Activated CD4-positive, alpha-beta memory T cell treated with anti-CD3 and anti-CD28 coated beads, Interleukin-2, amount 10 ng/mL, durations not matched to agents 7 days and 5 days (primary cell): ENCODE results near the gene AREL1. TPM values are rescaled to one million over a fixed set of nuclear protein-coding genes. Genes with fewer than 3 reads are reported as not detected.

ENCODE experiments used
- CTCF ChIA-PET: fragments of 350-600 bp; sonication (Branson Sonifier 250); formaldehyde crosslinking; loops from one replicate; lab custom pipeline; 2021; ENCODE audit warnings: antibody characterized with exemption, inconsistent platforms; lab: Charles Lee
- POLR2A ChIA-PET: fragments of 350-600 bp; sonication (Branson Sonifier 250); formaldehyde crosslinking; loops from one replicate; lab custom pipeline; 2021; ENCODE audit warnings: antibody characterized with exemption; lab: Charles Lee
- DNase-seq: peaks from one replicate; pipeline ENCODE4 v3.0.0-alpha.2; 2020
- H3K27ac Mint-ChIP-seq: one replicate; pipeline ENCODE4 v1.8.0; 2021; ENCODE audit warnings: mild to moderate bottlenecking, mixed read lengths
- H3K27me3 Mint-ChIP-seq: one replicate; pipeline ENCODE4 v1.8.0; 2021; ENCODE audit warnings: mixed read lengths
- H3K36me3 Mint-ChIP-seq: one replicate; pipeline ENCODE4 v1.8.0; 2021; ENCODE audit warnings: low read depth, mixed read lengths
- H3K4me1 Mint-ChIP-seq: one replicate; pipeline ENCODE4 v1.8.0; 2021; ENCODE audit warnings: mixed read lengths
- H3K4me3 Mint-ChIP-seq: one replicate; pipeline ENCODE4 v1.8.0; 2021; ENCODE audit warnings: mild to moderate bottlenecking, mixed read lengths
- H3K9me3 Mint-ChIP-seq: one replicate; pipeline ENCODE4 v1.8.0; 2021; ENCODE audit warnings: mixed read lengths
- total RNA-seq, 2 experiments: library from RNA; stranded (reverse); gene quantifications; one replicate each; pipeline ENCODE4 v1.2.3, GENCODE V29; 2021

Gene AREL1
- total RNA-seq, 2 experiments from 2014 or later, result 42.4 to 43.1 TPM

GRCh38 chr14:74637178-74637550 lies 75.7 kb downstream of the AREL1 start:
- POLR2A ChIA-PET, result no interaction called here
- DNase-seq, result no peak
- Mint-ChIP-seq H3K4me1 (no peaks in the 10 kb centered on the region), H3K9me3 (no peaks in the 10 kb centered on the region), H3K36me3 (no peaks in the 10 kb centered on the region), H3K27me3 (peaks cover 30% of the 10 kb centered on the region), H3K4me3 (no peak overlapping the region), H3K27ac (no peak overlapping the region)
- CTCF ChIA-PET, result interaction anchor here (0.8 kb wide), 1 partner anchor 14 kb away, joined by 3 read pairs; no protein-coding TSS in a partner anchor

GRCh38 chr14:74636424-74637177 lies 76.3 kb downstream of the AREL1 start:
- Mint-ChIP-seq H3K4me1 (no peaks in the 10 kb centered on the region), H3K27me3 (peaks cover 29% of the 10 kb centered on the region), H3K4me3 (no peak overlapping the region), H3K9me3 (no peaks in the 10 kb centered on the region), H3K36me3 (no peaks in the 10 kb centered on the region), H3K27ac (no peak overlapping the region)
- CTCF ChIA-PET, result interaction anchor here (0.8 kb wide), 1 partner anchor 13 kb away, joined by 3 read pairs; no protein-coding TSS in a partner anchor
- DNase-seq, result no peak
- POLR2A ChIA-PET, result interaction anchor here (0.8 kb wide), 1 partner anchor 8 kb away, joined by 3 read pairs; no protein-coding TSS in a partner anchor

- POLR2A ChIA-PET, result interaction anchor here (0.8 to 2.2 kb wide), 2 partner anchors 9 to 18 kb away, joined by 3 to 6 read pairs; no protein-coding TSS in a partner anchor
- Mint-ChIP-seq H3K4me1 (no peaks in the 10 kb centered on the region), H3K4me3 (no peak overlapping the region), H3K9me3 (no peaks in the 10 kb centered on the region), H3K27ac (no peak overlapping the region), H3K27me3 (peaks cover 27% of the 10 kb centered on the region), H3K36me3 (no peaks in the 10 kb centered on the region)
- no peak for DNase-seq
- CTCF ChIA-PET, result no interaction called here
These were observed 77.0 kb downstream of the AREL1 start for GRCh38 chr14:74635847-74636246.

- Mint-ChIP-seq H3K36me3 (no peaks in the 10 kb centered on the region), H3K27me3 (peaks cover 29% of the 10 kb centered on the region), H3K4me3 (no peak overlapping the region), H3K27ac (no peak overlapping the region), H3K4me1 (no peaks in the 10 kb centered on the region), H3K9me3 (no peaks in the 10 kb centered on the region)
- ChIA-PET POLR2A (interaction anchor here (0.8 to 2.2 kb wide), 2 partner anchors 13 to 17 kb away, joined by 3 to 6 read pairs; no protein-coding TSS in a partner anchor), CTCF (interaction anchor here (1.2 to 1.4 kb wide), 2 partner anchors 22 to 26 kb away, joined by 3 to 5 read pairs; no protein-coding TSS in a partner anchor)
- no peak for DNase-seq
These were observed 77.9 kb downstream of the AREL1 start for GRCh38 chr14:74634964-74635363.

GRCh38 chr14:74634481-74634880 lies 78.4 kb downstream of the AREL1 start:
- Mint-ChIP-seq H3K4me3 (no peak overlapping the region), H3K27ac (no peak overlapping the region), H3K36me3 (no peaks in the 10 kb centered on the region), H3K4me1 (no peaks in the 10 kb centered on the region), H3K27me3 (peaks cover 33% of the 10 kb centered on the region), H3K9me3 (no peaks in the 10 kb centered on the region)
- CTCF ChIA-PET, result interaction anchor here (1.2 to 1.4 kb wide), 2 partner anchors 22 to 26 kb away, joined by 3 to 5 read pairs; no protein-coding TSS in a partner anchor
- no peak for DNase-seq
- POLR2A ChIA-PET, result interaction anchor here (0.8 to 2.2 kb wide), 2 partner anchors 13 to 16 kb away, joined by 3 to 6 read pairs; no protein-coding TSS in a partner anchor

GRCh38 chr14:74630881-74631690 lies 81.8 kb downstream of the AREL1 start:
- H3K27me3 Mint-ChIP-seq, result peaks cover 32% of the 10 kb centered on the region
- H3K4me1 Mint-ChIP-seq, result peaks cover 2% of the 10 kb centered on the region
- ChIA-PET POLR2A (interaction anchor here (1.0 to 1.2 kb wide), 2 partner anchors 10 to 11 kb away, joined by 3 to 4 read pairs; no protein-coding TSS in a partner anchor), CTCF (interaction anchor here (1.1 kb wide), 1 partner anchor 132 kb away, joined by 3 read pairs; the partner anchor contains the start of gene YLPM1)
- no peaks in the 10 kb centered on the region for H3K36me3 Mint-ChIP-seq
- DNase-seq, result no peak
- H3K27ac Mint-ChIP-seq, result no peak overlapping the region
- H3K4me3 Mint-ChIP-seq, result no peak overlapping the region
- no peaks in the 10 kb centered on the region for H3K9me3 Mint-ChIP-seq

GRCh38 chr14:74628418-74628817 lies 84.5 kb downstream of the AREL1 start:
- ChIA-PET CTCF (interaction anchor here (0.6 to 1.7 kb wide), 5 partner anchors 10 to 251 kb away, joined by 3 to 8 read pairs (median 3); partner anchors contain the start of gene LTBP2), POLR2A (interaction anchor here (1.1 kb wide), 1 partner anchor 10 kb away, joined by 6 read pairs; no protein-coding TSS in a partner anchor)
- no peaks in the 10 kb centered on the region for H3K36me3 Mint-ChIP-seq

GRCh38 chr14:74627076-74627475 lies 85.8 kb downstream of the AREL1 start:
- CTCF ChIA-PET, result interaction anchor here (1.1 kb wide), 1 partner anchor 18 kb away, joined by 3 read pairs; no protein-coding TSS in a partner anchor
- no peak overlapping the region for H3K4me3 Mint-ChIP-seq

More at GRCh38 chr14:74628418-74628817, 84.5 kb downstream of the AREL1 start:
- Mint-ChIP-seq H3K9me3 (no peaks in the 10 kb centered on the region), H3K27me3 (peaks cover 30% of the 10 kb centered on the region), H3K27ac (no peak overlapping the region), H3K4me1 (peaks cover 2% of the 10 kb centered on the region), H3K4me3 (no peak overlapping the region)
- DNase-seq, result no peak

GRCh38 chr14:74622257-74622656 lies 90.6 kb downstream of the AREL1 start:
- no peak for DNase-seq
- ChIA-PET CTCF (interaction anchor here (3.6 kb wide), 1 partner anchor 10 kb away, joined by 15 read pairs; the partner anchor contains the start of gene LTBP2), POLR2A (interaction anchor here (0.8 to 1.2 kb wide), 2 partner anchors 12 to 13 kb away, joined by 3 read pairs; no protein-coding TSS in a partner anchor)
- H3K27me3 Mint-ChIP-seq, result peaks cover 50% of the 10 kb centered on the region
- peaks cover 2% of the 10 kb centered on the region for H3K36me3 Mint-ChIP-seq
- no peak overlapping the region for H3K27ac Mint-ChIP-seq
- H3K9me3 Mint-ChIP-seq, result no peaks in the 10 kb centered on the region
- H3K4me1 Mint-ChIP-seq, result peaks cover 48% of the 10 kb centered on the region
- no peak overlapping the region for H3K4me3 Mint-ChIP-seq

More at GRCh38 chr14:74627076-74627475, 85.8 kb downstream of the AREL1 start:
- POLR2A ChIA-PET, result no interaction called here
- H3K27ac Mint-ChIP-seq, result no peak overlapping the region
- H3K36me3 Mint-ChIP-seq, result no peaks in the 10 kb centered on the region
- no peaks in the 10 kb centered on the region for H3K9me3 Mint-ChIP-seq
- H3K4me1 Mint-ChIP-seq, result peaks cover 3% of the 10 kb centered on the region
- no peak for DNase-seq
- peaks cover 34% of the 10 kb centered on the region for H3K27me3 Mint-ChIP-seq

GRCh38 chr14:74621556-74621955 lies 91.3 kb downstream of the AREL1 start:
- ChIA-PET CTCF (interaction anchor here (0.9 to 3.6 kb wide), 2 partner anchors 9 to 13 kb away, joined by 3 to 15 read pairs; partner anchors contain the start of gene LTBP2), POLR2A (interaction anchor here (0.8 to 1.7 kb wide), 4 partner anchors 10 to 24 kb away, joined by 3 to 4 read pairs (median 4); no protein-coding TSS in a partner anchor)
- no peak for DNase-seq
- no peak overlapping the region for H3K4me3 Mint-ChIP-seq
- peaks cover 52% of the 10 kb centered on the region for H3K27me3 Mint-ChIP-seq
- H3K9me3 Mint-ChIP-seq, result no peaks in the 10 kb centered on the region
- H3K27ac Mint-ChIP-seq, result no peak overlapping the region
- H3K4me1 Mint-ChIP-seq, result peaks cover 51% of the 10 kb centered on the region
- peaks cover 2% of the 10 kb centered on the region for H3K36me3 Mint-ChIP-seq

GRCh38 chr14:74620923-74621322 lies 92.0 kb downstream of the AREL1 start:
- Mint-ChIP-seq H3K27me3 (peaks cover 58% of the 10 kb centered on the region), H3K4me1 (peaks cover 57% of the 10 kb centered on the region), H3K27ac (no peak overlapping the region), H3K4me3 (no peak overlapping the region), H3K36me3 (peaks cover 2% of the 10 kb centered on the region), H3K9me3 (no peaks in the 10 kb centered on the region)
- POLR2A ChIA-PET, result interaction anchor here (0.9 to 1.7 kb wide), 5 partner anchors 10 to 143 kb away, joined by 3 to 6 read pairs (median 4); partner anchors contain the start of gene YLPM1
- CTCF ChIA-PET, result interaction anchor here (0.9 to 3.6 kb wide), 2 partner anchors 9 to 12 kb away, joined by 3 to 15 read pairs; partner anchors contain the start of gene LTBP2
- no peak for DNase-seq

- ChIA-PET POLR2A (interaction anchor here (0.7 to 1.7 kb wide), 8 partner anchors 10 to 143 kb away, joined by 3 to 6 read pairs (median 4); partner anchors contain the start of gene YLPM1), CTCF (interaction anchor here (3.6 to 4.8 kb wide), 2 partner anchors 8 to 47 kb away, joined by 15 to 29 read pairs; partner anchors contain the start of gene LTBP2)
- Mint-ChIP-seq H3K27me3 (peaks cover 59% of the 10 kb centered on the region), H3K36me3 (peaks cover 2% of the 10 kb centered on the region), H3K4me1 (peaks cover 59% of the 10 kb centered on the region), H3K9me3 (no peaks in the 10 kb centered on the region), H3K27ac (peak overlapping the region; percentile 38), H3K4me3 (peak overlapping the region; percentile 14)
- peak; percentile 64 for DNase-seq
These were observed 92.4 kb downstream of the AREL1 start for GRCh38 chr14:74620497-74620921.
